SU-DHL-6 (cell line): ENCODE measurements around the gene ECI1.

ENCODE experiments used
- H2AFZ ChIP-seq: fragments of 200-600 bp; sonication (generic); 2 replicates; pipeline ENCODE4 v1.6.1; 2014; ENCODE audit warnings: low read depth, mild to moderate bottlenecking, moderate library complexity, mixed read lengths, antibody characterized with exemption, low read length; ENCODE audit not compliant: severe bottlenecking
- H3F3A ChIP-seq: fragments of 200-600 bp; shearing (Covaris generic); 2 replicates; pipeline ENCODE4 v1.6.0; 2016; ENCODE audit warnings: antibody characterized with exemption, mild to moderate bottlenecking; ENCODE audit not compliant: insufficient read depth
- H3K27ac ChIP-seq: fragments of 200-600 bp; sonication (generic); 2 replicates; pipeline ENCODE4 v1.5.1; 2016; ENCODE audit warnings: low read depth, mild to moderate bottlenecking, low read length, moderate library complexity, mixed read lengths
- H3K27me3 ChIP-seq: fragments of 200-600 bp; sonication (generic), shearing (Covaris generic); 2 replicates; pipeline ENCODE4 v1.6.0; 2014; ENCODE audit warnings: mild to moderate bottlenecking, low read length
- H3K36me3 ChIP-seq: fragments of 200-600 bp; sonication (generic); 2 replicates; pipeline ENCODE4 v1.6.1; 2014; ENCODE audit warnings: mild to moderate bottlenecking, low read length, mixed read lengths
- H3K4me2 ChIP-seq: fragments of 300-600, 200-600 bp; shearing (Covaris generic), sonication (generic); 2 replicates; pipeline ENCODE4 v1.6.0; 2014; ENCODE audit warnings: low read length, low read depth, mild to moderate bottlenecking; ENCODE audit not compliant: poor library complexity, severe bottlenecking
- H3K4me3 ChIP-seq: fragments of 200-600 bp; sonication (generic); 2 replicates; pipeline ENCODE4 v1.5.1; 2014; ENCODE audit warnings: antibody characterized with exemption, low read length, mild to moderate bottlenecking, mixed read lengths; ENCODE audit not compliant: insufficient read depth, poor library complexity, severe bottlenecking
- H3K79me2 ChIP-seq: fragments of 200-600 bp; sonication (generic); 2 replicates; pipeline ENCODE4 v1.6.1; 2014; ENCODE audit warnings: mild to moderate bottlenecking, low read length, moderate library complexity; ENCODE audit not compliant: insufficient read depth
- H3K9ac ChIP-seq: fragments of 200-600 bp; sonication (generic); 2 replicates; pipeline ENCODE4 v1.7.0; 2014; ENCODE audit warnings: mild to moderate bottlenecking, low read length
- H3K9me2 ChIP-seq: fragments of 200-600 bp; sonication (generic); replicated peaks from 2 replicates; pipeline ENCODE4 v1.6.1; 2014; ENCODE audit warnings: low read length; ENCODE audit not compliant: insufficient read depth
- H3K9me3 ChIP-seq: fragments of 200-600 bp; sonication (generic); 2 replicates; pipeline ENCODE4 v1.6.1; 2014; ENCODE audit warnings: low read length, mixed read lengths; ENCODE audit not compliant: insufficient read depth
- H4K20me1 ChIP-seq: fragments of 200-600 bp; sonication (generic); 2 replicates; pipeline ENCODE4 v1.6.1; 2014; ENCODE audit warnings: low read depth, mild to moderate bottlenecking, antibody characterized with exemption, low read length, moderate library complexity, mixed read lengths
- EZH2phosphoT487 ChIP-seq: fragments of 200-600 bp; sonication (generic), shearing (Covaris generic); conservative IDR thresholded peaks from 2 replicates; pipeline ENCODE4 v1.6.1; 2018; ENCODE audit warnings: mild to moderate bottlenecking, antibody characterized with exemption, low read length, moderate library complexity, mixed read lengths
- TF ChIP-seq, protein P1 (sequence below): fragments of 200-600 bp; sonication (generic); IDR thresholded peaks from one replicate; pipeline ENCODE4 v1.5.1; 2017; ENCODE audit warnings: antibody characterized with exemption, mild to moderate bottlenecking, low read length, moderate library complexity; ENCODE audit not compliant: insufficient read depth, poor library complexity, severe bottlenecking

ECI1 gene

GRCh38 chr16:2234813-2235170 lies 16.6 kb downstream of the ECI1 start:
- H3K4me3 ChIP-seq, result no peak overlapping the region
- TF ChIP-seq, protein P1, sequence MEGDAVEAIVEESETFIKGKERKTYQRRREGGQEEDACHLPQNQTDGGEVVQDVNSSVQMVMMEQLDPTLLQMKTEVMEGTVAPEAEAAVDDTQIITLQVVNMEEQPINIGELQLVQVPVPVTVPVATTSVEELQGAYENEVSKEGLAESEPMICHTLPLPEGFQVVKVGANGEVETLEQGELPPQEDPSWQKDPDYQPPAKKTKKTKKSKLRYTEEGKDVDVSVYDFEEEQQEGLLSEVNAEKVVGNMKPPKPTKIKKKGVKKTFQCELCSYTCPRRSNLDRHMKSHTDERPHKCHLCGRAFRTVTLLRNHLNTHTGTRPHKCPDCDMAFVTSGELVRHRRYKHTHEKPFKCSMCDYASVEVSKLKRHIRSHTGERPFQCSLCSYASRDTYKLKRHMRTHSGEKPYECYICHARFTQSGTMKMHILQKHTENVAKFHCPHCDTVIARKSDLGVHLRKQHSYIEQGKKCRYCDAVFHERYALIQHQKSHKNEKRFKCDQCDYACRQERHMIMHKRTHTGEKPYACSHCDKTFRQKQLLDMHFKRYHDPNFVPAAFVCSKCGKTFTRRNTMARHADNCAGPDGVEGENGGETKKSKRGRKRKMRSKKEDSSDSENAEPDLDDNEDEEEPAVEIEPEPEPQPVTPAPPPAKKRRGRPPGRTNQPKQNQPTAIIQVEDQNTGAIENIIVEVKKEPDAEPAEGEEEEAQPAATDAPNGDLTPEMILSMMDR, result no peak
- no peak for TF ChIP-seq EZH2phosphoT487
- H3K79me2 ChIP-seq, result no peaks in the 10 kb centered on the region
- no peaks in the 10 kb centered on the region for H4K20me1 ChIP-seq
- no peak overlapping the region for H3K4me2 ChIP-seq
- no peak overlapping the region for H3K9ac ChIP-seq
- H3K27me3 ChIP-seq, result no peaks in the 10 kb centered on the region
- no peaks in the 10 kb centered on the region for H3K36me3 ChIP-seq
- no peaks in the 10 kb centered on the region for H3K9me3 ChIP-seq
- no peaks in the 10 kb centered on the region for H3K9me2 ChIP-seq
- H2AFZ ChIP-seq, result no peak overlapping the region
- H3F3A ChIP-seq, result 0 out of 2 replicates have a peak, but pooled peaks cover 4% of the 10 kb centered on the region
- H3K27ac ChIP-seq, result no peak overlapping the region

GRCh38 chr16:2233872-2234812 lies 17.2 kb downstream of the ECI1 start:
- Histone ChIP-seq H3K27me3 (no peaks in the 10 kb centered on the region), H2AFZ (no peak overlapping the region), H3K9me3 (no peaks in the 10 kb centered on the region), H3K27ac (no peak overlapping the region), H4K20me1 (no peaks in the 10 kb centered on the region), H3K9ac (no peak overlapping the region), H3K4me2 (no peak overlapping the region), H3K36me3 (no peaks in the 10 kb centered on the region), H3K4me3 (no peak overlapping the region), H3K9me2 (no peaks in the 10 kb centered on the region), H3K79me2 (no peaks in the 10 kb centered on the region), H3F3A (0 out of 2 replicates have a peak, but pooled peaks cover under 1% of the 10 kb centered on the region)
- TF ChIP-seq, protein P1, result no peak
- no peak for TF ChIP-seq EZH2phosphoT487

DNA sequence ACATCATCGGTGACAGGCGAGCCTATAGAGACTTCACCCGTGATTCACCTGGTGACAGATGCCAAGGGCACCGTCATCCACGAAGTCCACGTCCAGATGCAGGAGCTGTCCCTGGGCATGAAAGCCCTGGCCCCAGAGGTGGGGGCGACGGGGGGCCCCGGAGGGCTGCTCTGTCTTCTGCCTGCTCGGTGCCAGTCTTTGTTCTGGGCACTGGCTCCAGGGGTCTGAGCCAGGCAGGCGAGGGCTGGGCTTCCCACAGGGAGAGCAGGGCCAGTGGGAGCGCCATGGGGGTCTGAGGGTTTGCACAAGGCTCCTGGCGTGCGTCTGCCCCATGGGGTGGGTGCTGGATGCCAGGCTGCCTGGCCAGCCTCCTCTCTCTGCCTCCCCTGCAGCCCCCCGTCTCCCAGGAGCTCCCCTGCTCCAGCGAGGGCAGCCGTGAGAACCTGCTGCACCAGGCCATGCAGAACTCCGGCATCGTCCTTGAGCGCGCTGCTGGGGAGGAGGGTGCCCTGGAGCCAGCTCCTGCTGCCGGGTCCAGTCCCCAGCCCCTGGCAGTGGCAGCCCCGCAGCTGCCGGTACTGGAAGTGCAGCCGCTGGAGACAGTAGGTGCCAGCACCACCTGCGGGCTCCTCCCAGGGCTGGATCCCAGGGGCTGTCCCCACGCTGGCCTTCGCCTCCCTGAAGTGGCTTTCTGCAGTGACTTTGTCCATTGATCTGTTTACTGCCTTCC lies 18.2 kb downstream of the ECI1 start:
- TF ChIP-seq, protein P1, result no peak
- no peak for TF ChIP-seq EZH2phosphoT487
- 0 out of 2 replicates have a peak, but pooled peaks cover 3% of the 10 kb centered on the region for H3K79me2 ChIP-seq
- no peaks in the 10 kb centered on the region for H3K9me2 ChIP-seq
- H3K27me3 ChIP-seq, result no peaks in the 10 kb centered on the region
- H3F3A ChIP-seq, result no peaks in the 10 kb centered on the region
- H3K27ac ChIP-seq, result no peak overlapping the region
- H3K9ac ChIP-seq, result no peak overlapping the region
- no peaks in the 10 kb centered on the region for H3K9me3 ChIP-seq
- H3K36me3 ChIP-seq, result no peaks in the 10 kb centered on the region
- H4K20me1 ChIP-seq, result no peaks in the 10 kb centered on the region
- H3K4me2 ChIP-seq, result no peak overlapping the region
- H2AFZ ChIP-seq, result no peak overlapping the region
- no peak overlapping the region for H3K4me3 ChIP-seq
